GM04504 (cell line): ENCODE measurements around the gene PLTP.
"Not testable (repeated sequence)": the region's sequence is repeated elsewhere in the genome, so short reads cannot be mapped to it uniquely, and the experiment has no call there.

Source experiments
- DNase-seq: peaks from one replicate; pipeline ENCODE4 v3.0.0-alpha.2; 2012; ENCODE audit warnings: low read depth

PLTP gene

DNA sequence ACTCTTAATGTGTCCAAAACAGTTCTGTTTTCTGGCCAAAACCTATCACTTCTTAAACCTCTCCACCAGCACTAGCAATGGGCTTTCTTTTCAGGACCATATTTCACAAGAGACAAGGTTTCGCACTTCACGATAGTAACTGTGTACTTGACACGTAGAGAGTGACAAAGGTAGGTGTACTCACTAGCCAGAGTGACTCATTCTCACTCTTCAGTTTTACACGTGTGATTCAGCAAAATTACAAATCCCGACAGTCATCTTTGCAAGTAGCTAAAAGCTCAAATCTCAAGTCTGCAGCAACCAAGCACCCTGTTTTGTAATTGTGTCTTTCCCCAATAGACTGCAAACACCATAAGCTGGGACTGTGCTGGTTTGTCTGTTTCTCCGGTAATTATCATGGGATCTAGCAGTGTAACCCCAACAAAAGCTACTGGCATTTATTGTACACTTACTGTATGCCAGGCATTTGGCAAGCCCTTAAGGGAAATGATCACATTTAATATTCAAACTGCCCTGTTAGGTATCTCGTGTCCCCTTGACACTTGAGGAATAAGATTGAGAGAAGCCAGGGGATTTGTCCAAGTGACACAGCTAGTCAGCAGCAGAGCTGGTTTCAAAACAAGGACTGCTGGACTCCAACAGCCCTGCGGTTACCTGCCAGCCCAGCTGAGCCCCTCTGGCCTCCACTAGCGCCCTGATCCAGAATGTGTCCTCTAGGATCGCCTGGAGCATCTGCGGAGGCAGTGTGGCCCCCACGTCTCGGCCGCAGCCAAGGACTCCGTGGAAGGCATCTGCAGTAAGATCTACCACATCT, 32.4 kb upstream of the PLTP start:
- no peak for DNase-seq

DNA sequence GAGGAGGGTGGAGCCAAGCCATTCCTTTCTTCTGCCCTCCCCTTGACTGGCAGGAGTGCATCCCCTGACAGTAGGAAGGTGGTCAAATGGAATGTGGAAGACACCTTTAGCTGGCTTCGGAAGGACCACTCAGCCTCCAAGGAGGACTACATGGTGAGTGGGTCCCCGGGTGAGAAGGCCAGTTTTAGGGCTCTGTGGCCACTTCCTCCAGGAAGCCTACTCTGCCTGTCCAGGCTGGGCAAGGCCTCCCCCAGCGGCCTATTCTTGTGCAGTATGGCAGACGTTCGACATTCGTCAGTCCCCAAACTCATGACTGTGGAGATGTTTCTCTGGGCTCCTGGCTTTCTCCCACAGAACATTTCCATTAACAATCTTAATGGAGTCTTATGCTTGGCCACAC, 31.7 kb upstream of the PLTP start:
- DNase-seq = no peak

DNA sequence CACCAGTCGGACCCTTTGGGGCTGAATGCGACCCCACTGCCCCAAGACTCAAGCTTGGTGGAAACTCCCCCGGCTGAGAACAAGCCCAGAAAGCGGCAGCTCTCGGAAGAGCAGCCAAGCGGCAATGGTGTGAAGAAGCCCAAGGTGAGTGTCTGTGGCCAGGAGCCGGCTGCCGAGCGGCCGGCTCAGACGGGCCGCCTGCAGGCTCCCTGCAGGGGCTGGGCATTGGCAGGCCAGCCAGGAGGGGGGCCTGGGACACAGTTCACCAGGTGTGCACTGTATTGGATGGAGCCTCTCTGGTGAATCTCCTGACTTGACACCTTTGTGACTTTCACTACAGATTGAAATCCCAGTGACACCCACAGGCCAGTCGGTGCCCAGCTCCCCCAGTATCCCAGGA, 28.5 kb upstream of the PLTP start:
- no peak for DNase-seq

DNA sequence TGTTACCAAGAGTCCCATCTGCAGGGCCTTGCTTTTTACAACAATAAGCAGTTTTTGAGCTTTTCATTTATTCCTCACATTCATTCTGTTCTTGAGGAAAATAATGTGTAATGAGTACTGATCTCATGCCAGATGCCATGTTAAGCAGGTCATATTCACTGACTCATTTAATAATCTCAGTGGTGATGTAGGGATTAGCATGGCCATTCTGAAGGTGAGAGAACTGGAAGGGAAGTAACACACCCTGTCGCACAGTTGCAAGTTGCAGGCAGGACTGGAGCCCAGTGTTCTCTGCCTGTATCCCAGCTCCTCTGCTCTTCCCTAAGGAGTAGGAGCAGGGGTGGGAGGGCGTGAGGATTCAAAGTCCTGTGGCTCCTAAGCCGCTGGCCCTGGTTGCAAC, 28.1 kb upstream of the PLTP start:
- DNase-seq = no peak

DNA sequence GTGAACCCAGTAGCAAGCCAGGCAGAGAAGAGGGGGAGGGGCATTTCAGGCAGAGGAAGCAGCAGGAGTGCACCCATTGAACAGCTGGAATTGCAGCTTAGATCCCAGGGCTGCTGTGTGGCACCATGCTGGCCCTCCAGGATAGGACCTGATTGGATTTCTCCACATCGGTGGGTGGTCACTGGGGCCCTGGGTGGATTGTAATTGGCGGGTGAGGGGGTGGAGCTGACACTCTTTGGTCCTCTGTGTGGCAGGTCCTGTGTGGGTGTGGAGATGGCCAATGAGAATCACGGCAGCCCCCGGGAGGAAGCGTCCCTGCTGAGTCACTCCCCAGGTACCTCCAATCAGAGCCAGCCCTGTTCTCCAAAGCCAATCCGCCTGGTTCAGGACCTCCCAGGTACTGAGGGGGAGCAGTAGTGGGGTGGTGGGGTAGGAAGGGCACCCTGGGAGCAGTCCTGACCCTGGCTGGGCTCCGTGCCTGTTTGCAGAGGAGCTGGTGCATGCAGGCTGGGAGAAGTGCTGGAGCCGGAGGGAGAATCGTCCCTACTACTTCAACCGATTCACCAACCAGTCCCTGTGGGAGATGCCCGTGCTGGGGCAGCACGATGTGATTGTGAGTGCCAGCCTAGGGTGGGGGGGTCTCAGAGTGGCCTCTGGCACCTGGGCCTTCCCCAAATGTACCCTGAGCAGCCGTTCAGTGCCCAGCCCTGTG, 26.9 kb upstream of the PLTP start:
- DNase-seq = no peak

DNA sequence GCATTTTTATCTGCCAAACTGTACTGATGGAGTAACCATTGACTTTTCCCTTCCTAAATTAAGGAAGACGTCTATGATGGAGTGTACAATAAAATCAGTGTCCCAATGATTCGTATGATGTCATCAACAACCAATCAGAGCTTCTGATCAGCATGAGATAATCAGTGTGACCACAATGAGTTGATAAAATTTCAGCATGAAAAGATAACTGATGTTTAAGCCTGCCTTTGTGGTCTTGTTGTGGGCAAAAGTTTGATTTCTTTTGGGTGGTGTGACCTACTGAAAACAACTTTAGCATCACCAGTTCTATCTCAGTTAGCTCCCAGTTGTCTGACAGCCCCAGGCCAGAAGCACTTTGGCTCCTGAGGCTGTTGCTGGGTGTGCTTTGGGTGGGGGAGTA, 25.8 kb upstream of the PLTP start:
- DNase-seq = no peak

DNA sequence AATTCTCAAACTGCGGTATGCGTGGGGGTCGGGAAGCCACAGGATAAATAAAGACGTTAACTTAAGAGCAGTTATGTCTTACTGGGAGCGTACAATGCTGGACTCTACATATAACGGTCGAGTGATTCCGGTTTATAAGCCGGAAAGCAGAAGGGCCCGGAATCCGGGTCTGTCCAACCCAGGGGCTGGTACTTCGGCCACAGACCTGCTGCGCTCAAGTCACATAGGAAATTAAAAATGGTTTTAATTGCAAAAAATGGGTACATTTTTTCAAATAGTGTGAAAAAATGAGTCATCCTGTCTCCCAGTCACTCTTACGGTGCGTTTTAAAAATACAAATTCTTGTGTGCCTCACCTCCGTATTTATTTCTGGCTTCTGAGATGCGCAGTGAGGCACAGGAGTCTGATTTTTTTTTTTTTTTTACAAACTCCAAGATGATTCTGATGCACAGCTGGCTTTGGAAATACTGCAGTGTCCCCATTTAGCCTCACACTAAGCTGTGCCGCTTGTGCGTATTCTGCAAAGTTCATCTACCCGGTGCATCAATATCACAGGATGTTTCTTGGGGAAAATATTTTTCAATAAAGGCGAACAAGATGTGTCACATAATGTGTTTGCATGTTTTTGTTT, 23.6 kb upstream of the PLTP start:
- DNase-seq = no peak

DNA sequence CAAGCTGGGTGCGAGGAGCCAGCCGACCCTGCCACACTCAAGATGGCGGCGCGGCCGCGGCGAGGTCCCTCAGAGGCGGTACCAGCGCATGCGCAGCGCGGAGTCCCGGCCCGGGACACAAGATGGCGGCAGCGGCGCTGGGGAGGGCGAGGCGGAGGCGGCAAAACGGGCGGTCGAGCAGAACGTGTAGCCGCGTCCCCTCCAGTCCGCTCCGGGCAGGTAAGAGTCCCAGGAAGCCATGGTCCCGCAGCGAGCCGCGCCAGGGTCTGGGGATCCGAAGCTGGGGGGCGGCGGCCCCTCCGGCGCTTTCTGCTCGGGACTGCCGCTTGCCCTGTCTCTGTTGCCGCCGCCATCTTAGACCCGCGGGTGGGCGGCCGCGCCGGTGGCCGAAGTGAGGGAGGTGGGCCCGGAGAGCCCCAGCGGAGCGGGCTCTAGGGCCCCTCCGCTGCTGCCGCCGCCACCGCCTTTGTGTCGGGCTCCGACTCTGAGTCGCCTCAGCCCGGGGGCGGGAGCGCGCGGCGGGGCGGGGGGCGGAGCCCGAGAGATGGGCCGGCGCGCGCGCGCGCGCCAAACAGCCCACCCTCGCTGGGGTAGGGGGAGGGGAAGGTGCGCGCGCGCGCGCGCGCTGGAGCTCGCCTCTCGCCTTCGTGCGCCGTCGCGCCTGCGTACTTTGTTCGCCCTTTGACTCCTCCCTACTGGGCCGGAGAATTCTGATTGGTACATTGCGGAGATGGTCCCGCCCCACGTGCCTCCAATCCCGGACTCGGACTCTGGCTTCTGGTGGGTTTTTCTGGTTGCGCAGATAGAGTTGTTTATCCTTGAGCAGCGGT, 22.8 kb upstream of the PLTP start, which contains the start of gene PCIF1:
Gene PCIF1 (plus strand): TSS at position 98 of the 830 bp plus-strand sequence. CDS start 4,317 bp downstream, outside the sequence.
- DNase-seq = peak; percentile 96

DNA sequence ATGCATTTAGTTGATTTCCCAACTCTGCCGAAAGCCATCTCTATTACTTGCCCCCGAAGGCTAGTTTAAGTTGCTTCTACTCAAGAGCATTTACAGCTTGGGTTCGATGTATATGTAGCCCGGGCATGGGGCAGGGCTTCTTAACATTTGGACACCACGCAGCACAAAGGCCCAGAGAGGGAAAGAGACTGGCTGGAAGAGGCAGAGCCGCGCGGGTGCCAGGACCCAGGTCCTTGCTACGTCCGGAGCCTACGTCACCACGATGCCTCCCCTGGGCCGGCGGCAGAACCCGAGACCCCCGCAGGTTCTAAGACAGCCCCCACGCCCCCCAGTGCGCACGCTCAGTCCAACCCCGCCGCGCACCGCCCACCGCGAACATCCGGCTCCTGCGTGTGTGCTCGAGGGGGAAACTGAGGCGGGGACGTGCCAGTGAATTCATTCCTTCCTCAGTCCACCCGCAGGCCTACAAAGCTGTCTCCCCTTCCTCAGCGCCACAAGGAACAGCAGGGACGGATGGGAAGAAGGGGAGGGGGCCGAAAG, 22.2 kb upstream of the PLTP start:
- DNase-seq = no peak

DNA sequence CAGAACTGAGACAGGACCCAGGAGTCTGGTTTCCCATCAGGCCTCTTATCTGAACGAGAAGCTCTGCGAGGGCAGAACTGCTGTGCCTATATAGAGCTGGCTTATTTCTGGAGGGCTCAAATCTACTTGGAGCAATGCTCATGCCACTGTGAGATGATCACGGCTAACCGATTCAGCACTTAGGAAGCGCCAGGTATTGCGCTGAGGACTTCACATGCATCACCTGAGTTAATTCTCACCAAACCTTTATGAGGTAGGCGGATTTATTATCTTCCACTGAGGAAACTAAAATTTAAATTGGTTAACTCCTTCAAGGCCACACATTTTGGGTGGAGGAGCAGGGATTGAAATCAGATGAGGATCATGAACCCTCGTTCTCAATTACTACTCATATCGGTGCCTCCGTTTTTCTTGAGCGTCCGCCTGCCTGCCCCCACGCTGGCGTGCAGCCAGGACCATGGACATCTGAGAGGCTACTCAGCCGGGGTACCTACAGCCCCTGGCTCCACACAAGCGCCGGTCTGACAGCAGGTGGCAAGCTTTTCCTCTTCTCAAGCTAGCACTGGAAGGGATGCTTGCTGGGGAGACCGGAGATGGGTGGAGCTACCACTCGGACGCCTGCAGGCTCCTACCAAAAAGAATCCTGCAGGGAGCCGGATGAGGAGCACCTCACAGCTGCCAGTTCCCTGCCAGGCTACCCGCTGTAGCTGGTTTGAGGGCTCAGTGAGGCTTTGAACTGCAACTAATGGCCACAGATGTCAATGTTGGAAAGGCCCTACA, 21.5 kb upstream of the PLTP start:
- no peak for DNase-seq

DNA sequence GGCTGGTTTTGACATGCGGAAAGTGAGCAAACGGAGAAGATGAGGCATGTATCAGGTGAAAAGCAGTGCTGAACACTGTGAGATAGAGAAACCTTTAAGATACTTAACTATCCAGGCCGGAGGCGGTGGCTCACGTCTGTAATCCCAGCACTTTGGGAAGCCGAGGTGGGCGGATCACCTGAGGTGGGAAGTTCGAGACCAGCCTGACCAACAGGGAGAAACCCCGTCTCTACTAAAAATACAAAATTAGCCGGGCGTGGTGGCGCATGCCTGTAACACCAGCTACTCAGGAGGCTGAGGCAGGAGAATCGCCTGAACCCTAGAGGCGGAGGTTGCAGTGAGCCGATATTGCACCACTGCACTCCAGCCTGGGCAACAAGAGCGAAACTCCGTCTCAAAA, 19.7 kb upstream of the PLTP start:
- not testable (repeated sequence) for DNase-seq

DNA sequence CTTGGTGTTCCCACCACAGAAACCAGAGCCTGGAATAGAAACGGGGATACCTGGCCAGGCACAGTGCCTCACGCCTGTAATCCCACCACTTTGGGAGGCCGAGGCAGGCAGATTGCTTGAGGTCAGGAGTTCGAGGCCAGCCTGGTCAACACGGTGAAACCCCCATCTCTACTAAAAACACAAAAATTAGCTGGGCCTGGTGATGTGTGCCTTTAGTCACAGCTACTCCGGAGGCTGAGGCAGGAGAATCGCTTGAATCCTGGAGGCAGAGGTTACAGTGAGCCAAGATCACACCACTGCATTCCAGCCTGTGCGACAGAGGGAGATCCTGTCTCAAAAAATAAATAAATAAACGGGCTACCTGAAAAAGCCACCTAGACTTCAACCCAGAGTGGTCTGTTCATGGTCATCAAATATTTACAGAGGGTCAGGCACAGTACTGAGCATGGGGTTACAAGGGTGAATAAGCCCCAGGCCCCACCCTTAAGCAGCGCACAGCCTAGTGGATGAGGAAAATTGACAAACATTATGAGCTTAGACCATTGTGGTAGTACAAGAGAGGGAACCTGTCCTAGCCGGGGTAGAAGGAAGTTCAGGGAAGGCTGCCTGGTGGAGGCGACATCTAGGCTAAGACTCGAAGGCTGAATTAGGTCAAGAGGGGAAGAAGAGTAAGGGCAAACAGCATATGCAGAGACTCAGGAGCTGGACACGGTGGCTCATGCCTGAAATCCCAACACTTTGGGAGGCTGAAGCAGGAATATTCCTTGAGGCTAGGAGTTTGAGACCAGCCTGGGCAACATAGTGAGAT, 15.3 kb upstream of the PLTP start:
- DNase-seq = no peak

DNA sequence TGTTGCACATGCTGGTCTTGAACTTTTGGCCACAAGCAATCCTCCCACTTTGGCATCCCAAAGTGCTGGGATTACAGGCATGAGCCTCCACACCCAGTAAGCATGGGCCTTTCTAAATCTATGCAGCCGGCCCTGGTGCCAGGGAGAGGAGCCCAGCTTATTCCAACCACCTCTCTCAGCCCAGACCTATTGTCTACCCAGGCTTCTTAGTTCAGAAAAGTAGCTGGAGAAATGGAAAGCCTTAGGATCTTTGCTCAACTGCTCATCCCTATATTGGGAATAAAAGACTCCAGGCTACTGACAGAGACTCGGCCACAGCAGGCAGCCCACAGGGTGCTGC, 14.7 kb upstream of the PLTP start:
- DNase-seq = no peak

DNA sequence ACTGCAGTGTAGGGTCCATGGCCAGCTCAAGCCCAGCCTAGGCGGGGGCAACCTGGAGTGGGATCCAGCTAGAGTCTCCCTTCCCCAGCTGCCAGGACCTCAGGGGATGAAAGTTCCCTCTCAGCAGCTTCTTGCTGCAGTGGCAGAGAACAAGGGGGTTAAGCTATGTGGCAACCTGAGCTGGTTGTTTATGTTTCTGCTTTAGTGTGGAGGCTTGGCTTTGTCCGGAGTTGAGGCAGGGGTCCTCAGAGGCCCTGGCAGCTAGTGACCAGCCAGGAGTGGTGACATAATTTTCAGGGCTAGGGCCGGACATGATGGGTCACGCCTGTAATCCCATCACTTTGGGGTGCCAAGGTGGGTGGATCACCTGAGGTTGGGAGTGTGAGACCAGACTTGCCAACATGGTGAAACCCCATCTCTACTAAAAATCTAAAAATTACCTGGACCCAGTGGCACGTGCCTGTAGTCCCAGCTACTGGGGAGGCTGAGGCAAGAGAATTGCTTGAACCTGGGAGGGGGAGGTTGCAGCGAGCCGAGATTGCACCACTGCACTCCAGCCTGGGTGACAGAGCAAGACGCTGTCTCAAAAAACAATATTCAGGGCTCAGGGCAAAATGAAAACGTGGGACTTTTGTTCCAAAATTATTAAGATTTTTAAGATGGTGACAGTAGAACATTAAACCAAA, 14.0 kb upstream of the PLTP start:
- DNase-seq = no peak

DNA sequence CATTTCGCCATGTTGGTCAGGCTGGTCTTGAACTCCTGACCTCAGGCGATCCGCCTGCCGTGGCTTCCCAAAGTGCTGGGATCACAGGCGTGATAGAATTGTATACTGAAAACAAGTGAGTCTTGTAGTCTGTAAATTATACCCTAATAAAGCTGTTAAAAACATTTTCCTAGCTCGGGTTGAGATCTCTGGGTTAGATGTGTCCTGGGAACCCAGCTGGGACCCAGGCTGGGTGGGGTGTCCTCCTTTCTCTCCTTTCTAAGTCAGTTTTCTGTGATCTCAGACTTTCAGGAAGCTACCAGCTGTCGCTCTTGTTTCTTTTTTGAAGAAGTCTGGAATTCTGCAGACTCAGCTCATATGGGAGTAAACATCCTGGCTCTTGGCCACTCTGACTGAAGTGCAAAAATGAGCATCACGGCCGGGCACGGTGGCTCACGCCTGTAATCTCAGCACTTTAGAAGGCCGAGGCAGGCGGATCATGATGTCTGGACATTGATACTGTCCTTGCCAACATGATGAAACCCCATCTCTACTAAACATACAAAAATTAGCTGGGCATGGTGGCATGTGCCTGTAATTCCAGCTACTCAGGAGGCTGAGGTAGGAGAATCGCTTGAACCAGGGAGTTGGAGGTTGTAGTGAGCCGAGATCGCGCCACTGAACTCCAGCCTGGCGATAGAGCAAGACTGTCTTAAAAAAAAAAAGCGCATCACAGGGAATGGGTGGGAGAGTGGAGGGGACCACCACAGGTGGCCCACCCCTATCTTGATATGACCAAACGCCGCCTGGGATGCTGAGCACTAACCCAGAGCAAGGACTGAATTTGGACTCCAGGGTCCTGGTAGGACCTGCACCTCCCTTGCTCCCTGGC, 12.7 kb upstream of the PLTP start:
- DNase-seq = no peak

DNA sequence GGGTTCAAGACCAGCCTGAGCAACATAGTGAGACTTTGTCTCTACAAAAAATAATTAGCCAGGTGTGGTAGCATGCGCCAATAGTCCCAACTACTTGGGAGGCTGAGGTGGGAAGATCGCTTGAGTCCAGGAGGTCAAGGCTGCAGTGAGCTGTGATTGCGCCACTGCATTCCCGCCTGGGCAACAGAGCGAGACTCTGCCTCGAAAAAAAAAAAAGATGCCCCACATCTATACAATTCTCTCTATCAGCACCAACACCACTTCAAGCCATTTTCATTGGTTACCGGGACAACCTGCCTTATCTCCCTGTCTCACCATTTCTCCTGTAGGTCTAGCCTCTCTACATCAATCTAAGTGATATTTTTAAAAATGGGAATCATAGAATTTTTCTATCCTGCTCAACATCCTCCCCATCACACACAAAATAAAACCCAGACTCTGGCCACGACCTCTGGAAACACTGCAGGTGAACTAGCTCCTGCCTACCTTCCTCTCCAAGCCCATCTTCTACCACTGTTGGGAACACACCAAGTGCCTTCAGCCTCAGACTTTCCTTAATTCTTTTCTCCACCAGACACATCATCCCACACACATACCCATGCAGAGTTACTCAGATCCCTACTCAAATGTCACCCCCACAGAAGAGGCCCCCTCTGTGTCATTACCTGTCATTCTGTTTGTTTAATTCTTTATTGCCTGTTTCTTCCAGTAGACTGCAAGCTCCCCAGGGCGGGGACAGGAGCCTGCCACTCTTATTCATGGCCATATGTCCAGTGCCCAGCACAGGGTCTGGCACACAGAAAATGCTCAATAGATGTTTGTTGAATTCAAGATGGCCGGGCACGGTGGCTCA, 9.6 kb upstream of the PLTP start:
- DNase-seq = no peak

DNA sequence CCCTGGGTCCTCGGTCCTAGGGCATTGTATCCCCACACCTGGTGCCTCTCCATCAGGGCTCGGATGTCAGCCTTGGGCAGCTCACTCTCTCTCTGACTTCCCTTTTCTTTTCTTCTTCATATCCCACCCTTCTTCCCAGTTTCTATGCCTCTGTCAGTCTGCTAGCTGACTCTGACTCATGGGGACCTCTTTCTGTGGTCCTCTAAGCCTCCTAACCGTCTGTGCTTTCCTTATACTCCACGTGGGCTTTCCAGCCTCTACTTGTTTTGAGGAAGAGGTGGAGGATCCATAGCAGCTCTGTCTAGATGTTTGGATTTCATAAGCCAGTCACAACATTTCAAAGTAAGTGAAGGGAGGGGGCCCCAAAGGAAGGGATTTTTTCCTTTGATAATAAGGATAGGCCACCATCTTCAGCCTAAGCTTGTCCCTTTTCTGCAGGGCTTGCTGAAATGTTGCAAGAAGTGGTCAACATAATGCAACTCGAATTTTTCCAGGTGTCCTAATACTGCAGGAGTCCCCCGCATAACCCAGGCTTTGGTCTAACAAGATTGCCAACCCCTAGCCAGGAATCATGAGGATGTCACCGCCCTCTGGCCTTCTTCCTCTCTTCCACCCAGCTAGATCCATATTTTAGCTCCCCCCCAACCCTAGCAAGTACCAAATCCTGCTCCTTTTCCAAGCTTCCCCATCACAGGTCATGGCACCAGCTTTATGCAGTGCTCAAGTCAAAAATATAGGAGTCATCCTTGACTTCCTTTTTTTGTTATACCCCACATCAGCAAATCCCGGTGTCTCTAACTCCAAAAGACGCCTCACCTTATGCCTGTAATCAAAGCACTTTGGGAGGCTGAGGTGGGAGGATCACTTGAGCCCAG, 8.7 kb upstream of the PLTP start:
- no peak for DNase-seq
